A549 treated with CpdA at 1 μM for 4 hours (cell line): Measurements from ENCODE around the gene TMEM143. TPM values are rescaled to one million over a fixed set of nuclear protein-coding genes. Genes with fewer than 3 reads are reported as not detected.

Source experiments
- total RNA-seq: library from RNA; stranded (reverse); fragments of 200-300 nt; extraction: Qiagen RNA extraction; gene quantifications from 5 replicates; pipeline ENCODE4 v1.2.3, GENCODE V29; 2022; ENCODE audit warnings: low read depth

Gene TMEM143
- 3.1 to 5.4 TPM (median 4.7 TPM) in 5 replicates for total RNA-seq

GRCh38 chr19:48363810-48364597 lies at the start of gene TMEM143, which contains the start of gene SYNGR4:
TSS of gene TMEM143 (minus strand) at chr19:48363940. CDS start at chr19:48363920, 20 bp downstream.
TSS of gene SYNGR4 (plus strand) at chr19:48364367. CDS start at chr19:48365843, 1,476 bp downstream.

GRCh38 chr19:48393559-48394330 lies 30.0 kb upstream of the TMEM143 start, which contains the start of gene GRIN2D:
TSS of gene GRIN2D (plus strand) at chr19:48393668. CDS start at chr19:48398393, 4,725 bp downstream.

GRCh38 chr19:48391100-48392005 lies 27.6 kb upstream of the TMEM143 start, which contains the start of gene KDELR1:
TSS of gene KDELR1 (minus strand) at chr19:48391551. CDS start at chr19:48391358, 193 bp downstream.

GRCh38 chr19:48325265-48325910 lies 38.4 kb downstream of the TMEM143 start, which contains the start of gene EMP3:
TSS of gene EMP3 (plus strand) at chr19:48325552. CDS start at chr19:48326845, 1,293 bp downstream.

Other genes starting within 250 kb of the TMEM143 start
- 56.1 to 67.2 TPM (median 66.0 TPM) in 5 replicates for gene LIG1, start 193.6 kb downstream of the TMEM143 start, total RNA-seq
- gene ZSWIM9, start 193.3 kb downstream of the TMEM143 start, total RNA-seq = 5.7 to 8.5 TPM (median 7.5 TPM) in 5 replicates
- 17.0 to 21.3 TPM (median 18.9 TPM) in 5 replicates for gene CARD8, start 108.0 kb downstream of the TMEM143 start, total RNA-seq
- gene ZNF114, start 93.9 kb downstream of the TMEM143 start, total RNA-seq = 4.3 to 6.8 TPM (median 5.3 TPM) in 5 replicates
- gene EMP3, start 38.4 kb downstream of the TMEM143 start, total RNA-seq = 462 to 509 TPM (median 474 TPM) in 5 replicates
- gene SYNGR4, start 427 bp upstream of the TMEM143 start, total RNA-seq = 2.2 to 4.0 TPM (median 3.3 TPM) in 5 replicates
- gene KDELR1, start 27.6 kb upstream of the TMEM143 start, total RNA-seq = 379 to 446 TPM (median 415 TPM) in 5 replicates
- 7.2 to 10.9 TPM (median 9.5 TPM) in 5 replicates for gene GRIN2D, start 29.7 kb upstream of the TMEM143 start, total RNA-seq
- gene GRWD1, start 82.0 kb upstream of the TMEM143 start, total RNA-seq = 101 to 132 TPM (median 125 TPM) in 5 replicates
- 1.4 to 2.0 TPM (median 1.6 TPM) in 5 replicates for gene KCNJ14, start 91.6 kb upstream of the TMEM143 start, total RNA-seq
- gene CYTH2, start 105.4 kb upstream of the TMEM143 start, total RNA-seq = 48.9 to 61.7 TPM (median 55.6 TPM) in 5 replicates
- 2.7 to 4.7 TPM (median 4.4 TPM) in 5 replicates for gene LMTK3, start 147.9 kb upstream of the TMEM143 start, total RNA-seq
- 12.3 to 17.8 TPM (median 15.5 TPM) in 5 replicates for gene SULT2B1, start 188.2 kb upstream of the TMEM143 start, total RNA-seq
- 0.07 TPM in 1 of 5 replicates, not detected in the others for gene SPACA4, start 242.8 kb upstream of the TMEM143 start, total RNA-seq